Neural progenitor cell (in vitro differentiated cells): ENCODE measurements around the gene CC2D2A.

ENCODE experiments used
- EZH2 ChIP-seq: fragments of 200-600 bp; sonication (generic); IDR thresholded peaks from 2 replicates; pipeline ENCODE4 v1.6.1; 2017; ENCODE audit warnings: antibody characterized with exemption, mild to moderate bottlenecking, moderate library complexity
- EZH2phosphoT487 ChIP-seq: fragments of 200-600 bp; sonication (generic); IDR thresholded peaks from 2 replicates; pipeline ENCODE4 v1.6.1; 2017; ENCODE audit warnings: antibody characterized with exemption
- TF ChIP-seq, protein P1 (sequence below): fragments of 200-600 bp; sonication (generic); IDR thresholded peaks from 2 replicates; pipeline ENCODE4 v1.5.1; 2017; ENCODE audit warnings: antibody characterized with exemption, mild to moderate bottlenecking

- TF ChIP-seq, protein P1, sequence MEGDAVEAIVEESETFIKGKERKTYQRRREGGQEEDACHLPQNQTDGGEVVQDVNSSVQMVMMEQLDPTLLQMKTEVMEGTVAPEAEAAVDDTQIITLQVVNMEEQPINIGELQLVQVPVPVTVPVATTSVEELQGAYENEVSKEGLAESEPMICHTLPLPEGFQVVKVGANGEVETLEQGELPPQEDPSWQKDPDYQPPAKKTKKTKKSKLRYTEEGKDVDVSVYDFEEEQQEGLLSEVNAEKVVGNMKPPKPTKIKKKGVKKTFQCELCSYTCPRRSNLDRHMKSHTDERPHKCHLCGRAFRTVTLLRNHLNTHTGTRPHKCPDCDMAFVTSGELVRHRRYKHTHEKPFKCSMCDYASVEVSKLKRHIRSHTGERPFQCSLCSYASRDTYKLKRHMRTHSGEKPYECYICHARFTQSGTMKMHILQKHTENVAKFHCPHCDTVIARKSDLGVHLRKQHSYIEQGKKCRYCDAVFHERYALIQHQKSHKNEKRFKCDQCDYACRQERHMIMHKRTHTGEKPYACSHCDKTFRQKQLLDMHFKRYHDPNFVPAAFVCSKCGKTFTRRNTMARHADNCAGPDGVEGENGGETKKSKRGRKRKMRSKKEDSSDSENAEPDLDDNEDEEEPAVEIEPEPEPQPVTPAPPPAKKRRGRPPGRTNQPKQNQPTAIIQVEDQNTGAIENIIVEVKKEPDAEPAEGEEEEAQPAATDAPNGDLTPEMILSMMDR: no peak
- TF ChIP-seq EZH2 (no peak), EZH2phosphoT487 (no peak)
Measured at GRCh38 chr4:15423285-15423711, 46.4 kb upstream of the CC2D2A start.
